NCI-H524 treated with DMSO at 0.1 percent for 48 hours (cell line): Measurements from ENCODE around the gene PLA2G2C.

ENCODE experiments used
- DNase-seq: peaks from one replicate; lab custom pipeline; 2025; lab: John Stamatoyannopoulos, UW

Gene PLA2G2C

GRCh38 chr1:20152599-20152930 lies 33.8 kb downstream of the PLA2G2C start:
- no peak for DNase-seq

GRCh38 chr1:20151906-20152598 lies 34.3 kb downstream of the PLA2G2C start:
- DNase-seq, result no peak

- no peak for DNase-seq
Observed at GRCh38 chr1:20150969-20151368, 35.3 kb downstream of the PLA2G2C start.

GRCh38 chr1:20150326-20150705 lies 36.0 kb downstream of the PLA2G2C start:
- no peak for DNase-seq

GRCh38 chr1:20149601-20150325 lies 36.6 kb downstream of the PLA2G2C start:
- DNase-seq, result no peak

GRCh38 chr1:20148571-20149500 lies 37.5 kb downstream of the PLA2G2C start:
- no peak for DNase-seq

GRCh38 chr1:20147846-20148570 lies 38.3 kb downstream of the PLA2G2C start:
- no peak for DNase-seq

- no peak for DNase-seq
Observed at GRCh38 chr1:20143734-20144565, 42.4 kb downstream of the PLA2G2C start.

- DNase-seq, result no peak
Observed at GRCh38 chr1:20143318-20143717, 43.0 kb downstream of the PLA2G2C start.

- no peak for DNase-seq
Observed at GRCh38 chr1:20142001-20142710, 44.2 kb downstream of the PLA2G2C start.

- no peak for DNase-seq
Observed at GRCh38 chr1:20141466-20141865, 44.9 kb downstream of the PLA2G2C start.

- no peak for DNase-seq
Observed at GRCh38 chr1:20141001-20141400, 45.3 kb downstream of the PLA2G2C start.

- no peak for DNase-seq
Observed at GRCh38 chr1:20139776-20140612, 46.3 kb downstream of the PLA2G2C start.

GRCh38 chr1:20138961-20139550 lies 47.3 kb downstream of the PLA2G2C start, which contains the start of gene PLA2G2F:
Gene PLA2G2F (plus strand): TSS chr1:20139323. CDS start chr1:20139428, 105 bp downstream.
- DNase-seq, result no peak

- DNase-seq, result no peak
Observed at GRCh38 chr1:20138346-20138745, 48.0 kb downstream of the PLA2G2C start.

GRCh38 chr1:20137604-20138003 lies 48.7 kb downstream of the PLA2G2C start:
- DNase-seq, result no peak

GRCh38 chr1:20137055-20137454 lies 49.3 kb downstream of the PLA2G2C start:
- DNase-seq, result no peak

GRCh38 chr1:20136249-20136648 lies 50.1 kb downstream of the PLA2G2C start:
- DNase-seq, result no peak

- DNase-seq, result no peak
Observed at GRCh38 chr1:20134995-20135394, 51.3 kb downstream of the PLA2G2C start.
